ENCODE measurements around the gene SLFN13.
"Not testable (repeated sequence)": the region's sequence is repeated elsewhere in the genome, so short reads cannot be mapped to it uniquely, and the experiment has no call there.

Gene SLFN13

GRCh38 chr17:35460354-35460851 is 11.8 kb upstream of the SLFN13 start:
- Histone ChIP-seq H3K9me3 (ENCODE audit: insufficient read depth, low read length) (no peaks in the 10 kb centered on the region), H3K4me3 (ENCODE audit: insufficient read depth, low read length, poor library complexity, severe bottlenecking) (no peak overlapping the region), H3F3A (ENCODE audit: insufficient read depth) (no peaks in the 10 kb centered on the region), H3K9me2 (replicated peaks; ENCODE audit: insufficient read depth, low read length) (no peaks in the 10 kb centered on the region), H3K36me3 (ENCODE audit: low read length) (no peaks in the 10 kb centered on the region), H3K9ac (ENCODE audit: low read length) (no peak overlapping the region), H3K27me3 (ENCODE audit: low read length) (no peaks in the 10 kb centered on the region), H4K20me1 (ENCODE audit: low read depth, low read length) (no peaks in the 10 kb centered on the region), H3K4me2 (ENCODE audit: low read depth, low read length, poor library complexity, severe bottlenecking) (peak overlapping the region; percentile 38), H3K27ac (ENCODE audit: low read depth, low read length) (no peak overlapping the region), H3K79me2 (ENCODE audit: insufficient read depth, low read length) (no peaks in the 10 kb centered on the region), H2AFZ (ENCODE audit: low read depth, low read length, severe bottlenecking) (peak overlapping the region; percentile 14)
- TF ChIP-seq CTCF (IDR thresholded peaks at IDR 0.05; ENCODE audit: insufficient read depth, low read length, poor library complexity, severe bottlenecking) (no peak), EZH2phosphoT487 (conservative IDR thresholded peaks at IDR 0.05; ENCODE audit: low read length) (no peak)

DNA sequence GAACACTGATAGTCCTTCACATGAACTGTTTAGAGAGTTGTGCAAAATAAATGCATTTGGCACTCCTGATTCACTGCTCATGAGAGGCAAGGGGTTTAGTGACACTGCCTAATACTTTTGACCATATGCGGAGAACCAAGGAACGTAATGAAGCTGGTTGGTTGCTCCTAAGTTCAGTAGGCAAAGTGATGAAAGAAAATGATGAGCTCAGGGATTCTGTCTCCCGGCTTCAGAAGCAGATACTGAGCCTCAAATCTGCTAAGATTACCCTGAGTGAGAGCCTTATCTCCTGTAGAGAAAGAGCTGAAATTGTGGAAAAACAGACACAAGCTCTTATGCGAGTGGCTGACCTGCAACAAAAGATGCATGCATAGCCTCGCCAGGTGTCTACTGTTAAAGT is 5.5 kb upstream of the SLFN13 start:
- H4K20me1 ChIP-seq (ENCODE audit: low read depth, low read length); H3K9ac ChIP-seq (ENCODE audit: low read length); H3K9me3 ChIP-seq (ENCODE audit: insufficient read depth, low read length); H3F3A ChIP-seq (ENCODE audit: insufficient read depth); H2AFZ ChIP-seq (ENCODE audit: low read depth, low read length, severe bottlenecking); H3K4me3 ChIP-seq (ENCODE audit: insufficient read depth, low read length, poor library complexity, severe bottlenecking); H3K4me2 ChIP-seq (ENCODE audit: low read depth, low read length, poor library complexity, severe bottlenecking); H3K79me2 ChIP-seq (ENCODE audit: insufficient read depth, low read length); H3K27me3 ChIP-seq (ENCODE audit: low read length); H3K36me3 ChIP-seq (ENCODE audit: low read length); H3K9me2 ChIP-seq (replicated peaks; ENCODE audit: insufficient read depth, low read length); H3K27ac ChIP-seq (ENCODE audit: low read depth, low read length): not testable (repeated sequence)

GRCh38 chr17:35453171-35453570 is 4.6 kb upstream of the SLFN13 start:
- TF ChIP-seq CTCF (IDR thresholded peaks at IDR 0.05; ENCODE audit: insufficient read depth, low read length, poor library complexity, severe bottlenecking) (no peak), EZH2phosphoT487 (conservative IDR thresholded peaks at IDR 0.05; ENCODE audit: low read length) (no peak)
- Histone ChIP-seq H3K9me2 (replicated peaks; ENCODE audit: insufficient read depth, low read length) (no peaks in the 10 kb centered on the region), H3K27ac (ENCODE audit: low read depth, low read length) (no peak overlapping the region), H3K27me3 (ENCODE audit: low read length) (no peaks in the 10 kb centered on the region), H3K36me3 (ENCODE audit: low read length) (no peaks in the 10 kb centered on the region), H2AFZ (ENCODE audit: low read depth, low read length, severe bottlenecking) (no peak overlapping the region), H3F3A (ENCODE audit: insufficient read depth) (no peaks in the 10 kb centered on the region), H3K4me3 (ENCODE audit: insufficient read depth, low read length, poor library complexity, severe bottlenecking) (no peak overlapping the region), H3K79me2 (ENCODE audit: insufficient read depth, low read length) (no peaks in the 10 kb centered on the region), H3K9ac (ENCODE audit: low read length) (no peak overlapping the region), H3K4me2 (ENCODE audit: low read depth, low read length, poor library complexity, severe bottlenecking) (no peak overlapping the region), H4K20me1 (ENCODE audit: low read depth, low read length) (no peaks in the 10 kb centered on the region), H3K9me3 (ENCODE audit: insufficient read depth, low read length) (no peaks in the 10 kb centered on the region)

GRCh38 chr17:35449371-35449931 is 885 bp upstream of the SLFN13 start:
- Histone ChIP-seq H3K9ac (ENCODE audit: low read length) (no peak overlapping the region), H3K9me3 (ENCODE audit: insufficient read depth, low read length) (no peaks in the 10 kb centered on the region), H3K79me2 (ENCODE audit: insufficient read depth, low read length) (no peaks in the 10 kb centered on the region), H3K27me3 (ENCODE audit: low read length) (no peaks in the 10 kb centered on the region), H3F3A (ENCODE audit: insufficient read depth) (no peaks in the 10 kb centered on the region), H2AFZ (ENCODE audit: low read depth, low read length, severe bottlenecking) (no peak overlapping the region), H3K27ac (ENCODE audit: low read depth, low read length) (no peak overlapping the region), H4K20me1 (ENCODE audit: low read depth, low read length) (no peaks in the 10 kb centered on the region), H3K9me2 (replicated peaks; ENCODE audit: insufficient read depth, low read length) (no peaks in the 10 kb centered on the region), H3K4me2 (ENCODE audit: low read depth, low read length, poor library complexity, severe bottlenecking) (no peak overlapping the region), H3K4me3 (ENCODE audit: insufficient read depth, low read length, poor library complexity, severe bottlenecking) (no peak overlapping the region), H3K36me3 (ENCODE audit: low read length) (no peaks in the 10 kb centered on the region)
- TF ChIP-seq EZH2phosphoT487 (conservative IDR thresholded peaks at IDR 0.05; ENCODE audit: low read length) = no peak
- TF ChIP-seq CTCF (IDR thresholded peaks at IDR 0.05; ENCODE audit: insufficient read depth, low read length, poor library complexity, severe bottlenecking) = no peak

All from SU-DHL-6 (cell line).